ENCODE data around the gene HOXD4.

DNA sequence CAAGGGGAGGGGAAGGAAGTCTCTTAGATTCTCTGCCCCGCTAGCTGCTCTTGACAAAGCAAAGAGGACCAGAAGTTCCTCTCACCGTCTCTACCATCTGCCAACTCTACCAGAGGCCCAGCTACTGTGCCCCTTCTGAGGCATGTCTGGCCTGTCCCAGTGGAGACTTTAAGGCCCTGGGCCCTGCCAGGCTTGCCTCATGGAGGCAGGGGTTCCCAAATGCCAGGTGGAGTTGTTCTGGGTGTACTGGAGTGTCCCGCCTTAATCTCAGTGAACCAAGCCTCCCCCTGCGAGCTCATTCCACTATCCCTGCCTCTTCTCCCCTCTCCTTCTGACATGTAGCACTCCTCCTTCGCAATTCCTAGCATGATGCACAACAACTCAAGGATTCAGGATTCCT, 49.5 kb upstream of the HOXD4 start:
- no peak for TF ChIP-seq JUND (IDR thresholded peaks at IDR 0.05)
- TF ChIP-seq, protein P1, sequence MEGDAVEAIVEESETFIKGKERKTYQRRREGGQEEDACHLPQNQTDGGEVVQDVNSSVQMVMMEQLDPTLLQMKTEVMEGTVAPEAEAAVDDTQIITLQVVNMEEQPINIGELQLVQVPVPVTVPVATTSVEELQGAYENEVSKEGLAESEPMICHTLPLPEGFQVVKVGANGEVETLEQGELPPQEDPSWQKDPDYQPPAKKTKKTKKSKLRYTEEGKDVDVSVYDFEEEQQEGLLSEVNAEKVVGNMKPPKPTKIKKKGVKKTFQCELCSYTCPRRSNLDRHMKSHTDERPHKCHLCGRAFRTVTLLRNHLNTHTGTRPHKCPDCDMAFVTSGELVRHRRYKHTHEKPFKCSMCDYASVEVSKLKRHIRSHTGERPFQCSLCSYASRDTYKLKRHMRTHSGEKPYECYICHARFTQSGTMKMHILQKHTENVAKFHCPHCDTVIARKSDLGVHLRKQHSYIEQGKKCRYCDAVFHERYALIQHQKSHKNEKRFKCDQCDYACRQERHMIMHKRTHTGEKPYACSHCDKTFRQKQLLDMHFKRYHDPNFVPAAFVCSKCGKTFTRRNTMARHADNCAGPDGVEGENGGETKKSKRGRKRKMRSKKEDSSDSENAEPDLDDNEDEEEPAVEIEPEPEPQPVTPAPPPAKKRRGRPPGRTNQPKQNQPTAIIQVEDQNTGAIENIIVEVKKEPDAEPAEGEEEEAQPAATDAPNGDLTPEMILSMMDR (IDR thresholded peaks at IDR 0.05): no peak
- TF ChIP-seq, protein P2, sequence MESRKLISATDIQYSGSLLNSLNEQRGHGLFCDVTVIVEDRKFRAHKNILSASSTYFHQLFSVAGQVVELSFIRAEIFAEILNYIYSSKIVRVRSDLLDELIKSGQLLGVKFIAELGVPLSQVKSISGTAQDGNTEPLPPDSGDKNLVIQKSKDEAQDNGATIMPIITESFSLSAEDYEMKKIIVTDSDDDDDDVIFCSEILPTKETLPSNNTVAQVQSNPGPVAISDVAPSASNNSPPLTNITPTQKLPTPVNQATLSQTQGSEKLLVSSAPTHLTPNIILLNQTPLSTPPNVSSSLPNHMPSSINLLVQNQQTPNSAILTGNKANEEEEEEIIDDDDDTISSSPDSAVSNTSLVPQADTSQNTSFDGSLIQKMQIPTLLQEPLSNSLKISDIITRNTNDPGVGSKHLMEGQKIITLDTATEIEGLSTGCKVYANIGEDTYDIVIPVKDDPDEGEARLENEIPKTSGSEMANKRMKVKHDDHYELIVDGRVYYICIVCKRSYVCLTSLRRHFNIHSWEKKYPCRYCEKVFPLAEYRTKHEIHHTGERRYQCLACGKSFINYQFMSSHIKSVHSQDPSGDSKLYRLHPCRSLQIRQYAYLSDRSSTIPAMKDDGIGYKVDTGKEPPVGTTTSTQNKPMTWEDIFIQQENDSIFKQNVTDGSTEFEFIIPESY (IDR thresholded peaks at IDR 0.05; ENCODE audit: borderline replicate concordance, low read depth): no peak
- TF ChIP-seq, protein P3, sequence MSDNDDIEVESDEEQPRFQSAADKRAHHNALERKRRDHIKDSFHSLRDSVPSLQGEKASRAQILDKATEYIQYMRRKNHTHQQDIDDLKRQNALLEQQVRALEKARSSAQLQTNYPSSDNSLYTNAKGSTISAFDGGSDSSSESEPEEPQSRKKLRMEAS (IDR thresholded peaks at IDR 0.05; ENCODE audit: low read depth): no peak
- no peak for TF ChIP-seq RAD21 (IDR thresholded peaks at IDR 0.05; ENCODE audit: low read length)
- TF ChIP-seq, protein P4, sequence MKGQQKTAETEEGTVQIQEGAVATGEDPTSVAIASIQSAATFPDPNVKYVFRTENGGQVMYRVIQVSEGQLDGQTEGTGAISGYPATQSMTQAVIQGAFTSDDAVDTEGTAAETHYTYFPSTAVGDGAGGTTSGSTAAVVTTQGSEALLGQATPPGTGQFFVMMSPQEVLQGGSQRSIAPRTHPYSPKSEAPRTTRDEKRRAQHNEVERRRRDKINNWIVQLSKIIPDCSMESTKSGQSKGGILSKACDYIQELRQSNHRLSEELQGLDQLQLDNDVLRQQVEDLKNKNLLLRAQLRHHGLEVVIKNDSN (IDR thresholded peaks at IDR 0.05; ENCODE audit: borderline replicate concordance, low read depth): no peak
- TF ChIP-seq, protein P5, sequence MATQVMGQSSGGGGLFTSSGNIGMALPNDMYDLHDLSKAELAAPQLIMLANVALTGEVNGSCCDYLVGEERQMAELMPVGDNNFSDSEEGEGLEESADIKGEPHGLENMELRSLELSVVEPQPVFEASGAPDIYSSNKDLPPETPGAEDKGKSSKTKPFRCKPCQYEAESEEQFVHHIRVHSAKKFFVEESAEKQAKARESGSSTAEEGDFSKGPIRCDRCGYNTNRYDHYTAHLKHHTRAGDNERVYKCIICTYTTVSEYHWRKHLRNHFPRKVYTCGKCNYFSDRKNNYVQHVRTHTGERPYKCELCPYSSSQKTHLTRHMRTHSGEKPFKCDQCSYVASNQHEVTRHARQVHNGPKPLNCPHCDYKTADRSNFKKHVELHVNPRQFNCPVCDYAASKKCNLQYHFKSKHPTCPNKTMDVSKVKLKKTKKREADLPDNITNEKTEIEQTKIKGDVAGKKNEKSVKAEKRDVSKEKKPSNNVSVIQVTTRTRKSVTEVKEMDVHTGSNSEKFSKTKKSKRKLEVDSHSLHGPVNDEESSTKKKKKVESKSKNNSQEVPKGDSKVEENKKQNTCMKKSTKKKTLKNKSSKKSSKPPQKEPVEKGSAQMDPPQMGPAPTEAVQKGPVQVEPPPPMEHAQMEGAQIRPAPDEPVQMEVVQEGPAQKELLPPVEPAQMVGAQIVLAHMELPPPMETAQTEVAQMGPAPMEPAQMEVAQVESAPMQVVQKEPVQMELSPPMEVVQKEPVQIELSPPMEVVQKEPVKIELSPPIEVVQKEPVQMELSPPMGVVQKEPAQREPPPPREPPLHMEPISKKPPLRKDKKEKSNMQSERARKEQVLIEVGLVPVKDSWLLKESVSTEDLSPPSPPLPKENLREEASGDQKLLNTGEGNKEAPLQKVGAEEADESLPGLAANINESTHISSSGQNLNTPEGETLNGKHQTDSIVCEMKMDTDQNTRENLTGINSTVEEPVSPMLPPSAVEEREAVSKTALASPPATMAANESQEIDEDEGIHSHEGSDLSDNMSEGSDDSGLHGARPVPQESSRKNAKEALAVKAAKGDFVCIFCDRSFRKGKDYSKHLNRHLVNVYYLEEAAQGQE (IDR thresholded peaks at IDR 0.05; ENCODE audit: low read depth, low read length): no peak
- TF ChIP-seq POLR2AphosphoS5 (IDR thresholded peaks at IDR 0.05; ENCODE audit: low read depth, low read length): no peak
- TF ChIP-seq, protein P6, sequence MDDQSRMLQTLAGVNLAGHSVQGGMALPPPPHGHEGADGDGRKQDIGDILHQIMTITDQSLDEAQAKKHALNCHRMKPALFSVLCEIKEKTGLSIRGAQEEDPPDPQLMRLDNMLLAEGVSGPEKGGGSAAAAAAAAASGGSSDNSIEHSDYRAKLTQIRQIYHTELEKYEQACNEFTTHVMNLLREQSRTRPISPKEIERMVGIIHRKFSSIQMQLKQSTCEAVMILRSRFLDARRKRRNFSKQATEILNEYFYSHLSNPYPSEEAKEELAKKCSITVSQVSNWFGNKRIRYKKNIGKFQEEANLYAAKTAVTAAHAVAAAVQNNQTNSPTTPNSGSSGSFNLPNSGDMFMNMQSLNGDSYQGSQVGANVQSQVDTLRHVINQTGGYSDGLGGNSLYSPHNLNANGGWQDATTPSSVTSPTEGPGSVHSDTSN (IDR thresholded peaks at IDR 0.05): no peak

All from SK-N-SH (cell line).